Measurements from ENCODE around the gene CT55. TPM values are rescaled to one million over a fixed set of nuclear protein-coding genes. Genes with fewer than 3 reads are reported as not detected.

CT55 gene
- total and polyA plus RNA-seq, 2 of the 8 experiments (the other 6 are each of a cell fraction or from before 2014, with no cell fraction given), result 0.15 TPM; not detected in 1

- TF ChIP-seq PHF8 (conservative IDR thresholded peaks at IDR 0.05; ENCODE audit: low read depth, low read length) (no peak), RNF2 (IDR thresholded peaks at IDR 0.05; ENCODE audit: borderline replicate concordance, low read depth, low read length, missing control alignments, poor library complexity, severe bottlenecking) (no peak), HDAC6 (IDR thresholded peaks at IDR 0.05; ENCODE audit: low read depth, low read length) (no peak), EGR1 (IDR thresholded peaks at IDR 0.05; ENCODE audit: borderline replicate concordance, low read depth, low read length) (no peak)
These were observed 22.5 kb upstream of the CT55 start (continued) for GRCh38 chrX:135193740-135194139.
